Caco-2 (cell line): ENCODE measurements around the gene CFAP161. TPM values are rescaled to one million over a fixed set of nuclear protein-coding genes. Genes with fewer than 3 reads are reported as not detected.

Experiments
- BruUV-seq: library from RNA; stranded (reverse); fragments of 400-500 nt; replicated peaks from 2 replicates; lab custom pipeline; 2021; lab: Mats Ljungman, UMichigan
- CTCF ChIA-PET: fragments of 300-600 bp; sonication (Branson Sonifier 250); formaldehyde crosslinking; loops from one replicate; lab custom pipeline; 2022; ENCODE audit warnings: antibody characterized with exemption; lab: Charles Lee
- POLR2A ChIA-PET: fragments of 300-600 bp; sonication (Branson Sonifier 250); formaldehyde crosslinking; loops from one replicate; lab custom pipeline; 2022; ENCODE audit warnings: antibody characterized with exemption; lab: Charles Lee
- DNase-seq, 2 experiments: peaks; one replicate each; pipeline versions ENCODE4 v3.0.0 to v3.0.0-alpha.2; 2020 to 2022
- H3K27me3 ChIP-seq: replicated peaks from 2 replicates; pipeline ENCODE4 v1.6.0; 2011; ENCODE audit warnings: low read length; ENCODE audit not compliant: control insufficient read depth, insufficient read depth
- H3K36me3 ChIP-seq: 2 replicates; pipeline ENCODE4 v1.5.1; 2011; ENCODE audit warnings: low read length; ENCODE audit not compliant: control insufficient read depth, insufficient read depth
- H3K4me1 ChIP-seq: fragments of 250-450 bp; sonication (Bioruptor Pico); 2 replicates; pipeline ENCODE4 v1.5.1; 2020; ENCODE audit warnings: mild to moderate bottlenecking
- H3K4me3 ChIP-seq: 2 replicates; pipeline ENCODE4 v1.5.1; 2011; ENCODE audit warnings: low read depth, mild to moderate bottlenecking, control low read depth, low read length
- H3K9me3 ChIP-seq: fragments of 250-450 bp; sonication (Bioruptor Pico); 2 replicates; pipeline ENCODE4 v1.5.1; 2020; ENCODE audit warnings: mild to moderate bottlenecking, moderate library complexity
- H3K27ac Mint-ChIP-seq: one replicate; pipeline ENCODE4 v1.8.0; 2022; ENCODE audit warnings: mixed read lengths; ENCODE audit not compliant: unreplicated experiment
- H3K27me3 Mint-ChIP-seq: one replicate; pipeline ENCODE4 v1.8.0; 2022; ENCODE audit warnings: mixed read lengths; ENCODE audit not compliant: insufficient read depth, unreplicated experiment
- H3K36me3 Mint-ChIP-seq: one replicate; pipeline ENCODE4 v1.8.0; 2022; ENCODE audit warnings: mild to moderate bottlenecking, mixed read lengths; ENCODE audit not compliant: insufficient read depth, unreplicated experiment
- H3K4me1 Mint-ChIP-seq: one replicate; pipeline ENCODE4 v1.8.0; 2022; ENCODE audit warnings: low read depth, mixed read lengths; ENCODE audit not compliant: unreplicated experiment
- H3K4me3 Mint-ChIP-seq: one replicate; pipeline ENCODE4 v1.8.0; 2022; ENCODE audit warnings: mild to moderate bottlenecking, moderate library complexity, mixed read lengths; ENCODE audit not compliant: unreplicated experiment
- H3K9me3 Mint-ChIP-seq: one replicate; pipeline ENCODE4 v1.8.0; 2022; ENCODE audit warnings: mixed read lengths; ENCODE audit not compliant: unreplicated experiment
- intact Hi-C: fragments of 100-400 bp; cut with micrococcal nuclease; formaldehyde crosslinking; loops from one replicate; pipeline ENCODE4 v1.10.0; 2022; ENCODE audit not compliant: unreplicated experiment
- total RNA-seq: library from RNA; stranded (reverse); gene quantifications from 2 replicates; pipeline ENCODE4 v1.2.3, GENCODE V29; 2022
- TF ChIP-seq, protein P1 (sequence below), 2 experiments: fragments of 200-600 bp in 1 of 2; IDR thresholded peaks; 1 replicate in 1 of 2; 2 replicates in 1 of 2; pipeline versions ENCODE4 v1.5.1 to v1.8.0; 2011 to 2022; ENCODE audit warnings: antibody characterized with exemption in 1 of 2, control low read depth in 1 of 2, inconsistent platforms in 1 of 2, low read depth in 1 of 2, low read length in 1 of 2, mild to moderate bottlenecking in 1 of 2, moderate library complexity in 1 of 2; ENCODE audit not compliant: insufficient read depth in 1 of 2, severe bottlenecking in 1 of 2, unreplicated experiment in 1 of 2

The CFAP161 gene
- total RNA-seq, 1 experiment from 2014 or later, result not detected

DNA sequence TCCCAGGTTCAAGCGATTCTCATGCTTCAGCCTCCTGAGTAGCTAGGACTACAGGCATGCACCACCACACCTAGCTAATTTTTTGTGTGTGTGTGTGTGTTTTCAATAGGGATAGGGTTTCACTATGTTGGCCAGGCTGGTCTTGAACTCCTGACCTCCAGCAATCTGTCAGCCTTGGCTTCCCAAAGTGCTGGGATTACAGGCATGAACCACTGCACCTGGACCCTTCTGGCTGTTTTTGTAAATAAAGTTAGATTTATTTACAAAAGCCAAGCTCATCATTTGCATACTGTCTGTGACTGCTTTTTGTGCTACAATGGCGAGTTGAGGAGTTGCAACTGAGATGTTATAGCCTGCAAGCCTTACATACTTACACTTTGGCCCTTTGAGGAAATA lies 34.1 kb downstream of the CFAP161 start:
- no peaks in the 10 kb centered on the region for H3K4me1 ChIP-seq
- DNase-seq, result no peak
- POLR2A ChIA-PET, result no interaction called here
- CTCF ChIA-PET, result no interaction called here
- Mint-ChIP-seq H3K4me1 (no peaks in the 10 kb centered on the region), H3K27ac (no peak overlapping the region), H3K9me3 (no peaks in the 10 kb centered on the region), H3K4me3 (no peak overlapping the region), H3K36me3 (no peaks in the 10 kb centered on the region), H3K27me3 (peaks cover 6% of the 10 kb centered on the region)
- no peaks in the 10 kb centered on the region for H3K36me3 ChIP-seq
- no peaks in the 10 kb centered on the region for H3K27me3 ChIP-seq
- H3K4me3 ChIP-seq, result no peak overlapping the region
- H3K9me3 ChIP-seq, result no peaks in the 10 kb centered on the region; the same call in 1 of the 2 replicates
- no TSS peak for BruUV-seq
- intact Hi-C loops, result no loop called here
- TF ChIP-seq, protein P1, sequence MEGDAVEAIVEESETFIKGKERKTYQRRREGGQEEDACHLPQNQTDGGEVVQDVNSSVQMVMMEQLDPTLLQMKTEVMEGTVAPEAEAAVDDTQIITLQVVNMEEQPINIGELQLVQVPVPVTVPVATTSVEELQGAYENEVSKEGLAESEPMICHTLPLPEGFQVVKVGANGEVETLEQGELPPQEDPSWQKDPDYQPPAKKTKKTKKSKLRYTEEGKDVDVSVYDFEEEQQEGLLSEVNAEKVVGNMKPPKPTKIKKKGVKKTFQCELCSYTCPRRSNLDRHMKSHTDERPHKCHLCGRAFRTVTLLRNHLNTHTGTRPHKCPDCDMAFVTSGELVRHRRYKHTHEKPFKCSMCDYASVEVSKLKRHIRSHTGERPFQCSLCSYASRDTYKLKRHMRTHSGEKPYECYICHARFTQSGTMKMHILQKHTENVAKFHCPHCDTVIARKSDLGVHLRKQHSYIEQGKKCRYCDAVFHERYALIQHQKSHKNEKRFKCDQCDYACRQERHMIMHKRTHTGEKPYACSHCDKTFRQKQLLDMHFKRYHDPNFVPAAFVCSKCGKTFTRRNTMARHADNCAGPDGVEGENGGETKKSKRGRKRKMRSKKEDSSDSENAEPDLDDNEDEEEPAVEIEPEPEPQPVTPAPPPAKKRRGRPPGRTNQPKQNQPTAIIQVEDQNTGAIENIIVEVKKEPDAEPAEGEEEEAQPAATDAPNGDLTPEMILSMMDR (IDR thresholded peaks at IDR 0.05; ENCODE audit: insufficient read depth in 1 of 2, low read depth in 1 of 2, low read length in 1 of 2, severe bottlenecking in 1 of 2, unreplicated experiment in 1 of 2), result no peak

DNA sequence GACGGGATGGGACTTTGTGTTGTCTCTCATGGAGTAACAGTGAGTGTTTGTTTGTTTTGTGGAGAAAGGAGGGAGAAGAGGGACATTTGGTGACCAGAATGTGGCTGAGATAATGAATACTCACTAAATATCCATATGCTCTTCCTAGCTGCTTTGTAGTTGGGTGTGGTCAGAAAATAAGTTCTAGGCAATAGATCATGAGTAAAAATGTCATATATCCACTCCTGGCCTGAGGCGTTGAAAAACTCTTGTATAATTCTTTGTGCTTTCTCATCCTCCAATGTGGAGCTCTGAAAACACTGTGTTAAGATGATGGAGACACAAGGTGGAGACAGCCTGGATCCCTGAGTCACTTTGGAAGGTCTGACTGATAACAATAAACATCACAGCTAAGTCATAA lies 34.6 kb downstream of the CFAP161 start:
- Mint-ChIP-seq H3K36me3 (no peaks in the 10 kb centered on the region), H3K4me1 (no peaks in the 10 kb centered on the region), H3K4me3 (no peak overlapping the region), H3K9me3 (no peaks in the 10 kb centered on the region), H3K27ac (no peak overlapping the region), H3K27me3 (peaks cover 6% of the 10 kb centered on the region)
- ChIA-PET POLR2A (no interaction called here), CTCF (interaction anchor here (0.6 kb wide), 1 partner anchor 155 kb away, joined by 3 read pairs; the partner anchor contains the start of gene STARD5)
- DNase-seq, result no peak
- no peaks in the 10 kb centered on the region for H3K4me1 ChIP-seq
- no peaks in the 10 kb centered on the region; the same call in 1 of the 2 replicates for H3K9me3 ChIP-seq
- no peaks in the 10 kb centered on the region for H3K36me3 ChIP-seq
- no TSS peak for BruUV-seq
- no peak overlapping the region for H3K4me3 ChIP-seq
- TF ChIP-seq, protein P1 (IDR thresholded peaks at IDR 0.05; ENCODE audit: insufficient read depth in 1 of 2, low read depth in 1 of 2, low read length in 1 of 2, severe bottlenecking in 1 of 2, unreplicated experiment in 1 of 2), result no peak
- H3K27me3 ChIP-seq, result no peaks in the 10 kb centered on the region
- intact Hi-C loops, result no loop called here

DNA sequence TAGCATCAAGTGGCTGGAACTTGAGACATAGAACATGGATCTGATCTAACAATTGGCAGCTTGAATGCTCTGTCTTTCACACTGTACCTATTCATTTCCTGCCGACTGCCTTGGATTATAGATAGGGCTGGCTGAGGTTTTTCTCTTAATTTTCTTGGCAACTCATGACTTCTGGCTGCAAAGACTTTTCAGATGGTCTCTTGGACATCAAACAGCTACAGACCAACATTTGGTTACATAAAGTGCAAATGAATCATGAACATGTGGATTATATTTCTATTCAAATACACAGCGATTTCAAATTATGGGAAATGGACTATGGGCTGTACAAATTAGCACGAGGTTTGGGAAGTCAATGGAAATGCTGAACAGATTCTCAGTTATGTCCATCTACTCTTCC lies 36.4 kb downstream of the CFAP161 start:
- Histone ChIP-seq H3K4me1 (no peaks in the 10 kb centered on the region), H3K36me3 (no peaks in the 10 kb centered on the region), H3K27me3 (no peaks in the 10 kb centered on the region), H3K4me3 (no peak overlapping the region), H3K9me3 (no peaks in the 10 kb centered on the region; the same call in 1 of the 2 replicates)
- H3K36me3 Mint-ChIP-seq, result no peaks in the 10 kb centered on the region
- H3K4me1 Mint-ChIP-seq, result no peaks in the 10 kb centered on the region
- no peak overlapping the region for H3K4me3 Mint-ChIP-seq
- CTCF ChIA-PET, result interaction anchor here (0.6 kb wide), 1 partner anchor 90 kb away, joined by 3 read pairs; no protein-coding TSS in a partner anchor
- intact Hi-C loops, result no loop called here
- no peaks in the 10 kb centered on the region for H3K9me3 Mint-ChIP-seq
- TF ChIP-seq, protein P1 (IDR thresholded peaks at IDR 0.05; ENCODE audit: insufficient read depth in 1 of 2, low read depth in 1 of 2, low read length in 1 of 2, severe bottlenecking in 1 of 2, unreplicated experiment in 1 of 2), result no peak
- no peak for DNase-seq
- no TSS peak for BruUV-seq
- H3K27ac Mint-ChIP-seq, result no peak overlapping the region
- POLR2A ChIA-PET, result no interaction called here
- peaks cover 6% of the 10 kb centered on the region for H3K27me3 Mint-ChIP-seq
